Retinal pigment epithelial cell (primary cell): ENCODE measurements around the gene LCN6.

Experiments
- DNase-seq: peaks from one replicate; pipeline ENCODE4 v3.0.0-alpha.2; 2010; ENCODE audit warnings: low read depth
- H3K4me3 ChIP-seq: 2 replicates; pipeline ENCODE4 v1.5.1; 2011; ENCODE audit warnings: mild to moderate bottlenecking, low read length, control low read depth, moderate library complexity
- TF ChIP-seq, protein P1 (sequence below): conservative IDR thresholded peaks from 2 replicates; pipeline ENCODE4 v1.5.1; 2011; ENCODE audit warnings: low read depth, low read length, control low read depth, inconsistent platforms

Gene LCN6

GRCh38 chr9:136695955-136696354 lies 52.4 kb downstream of the LCN6 start:
- DNase-seq, result no peak
- TF ChIP-seq, protein P1, sequence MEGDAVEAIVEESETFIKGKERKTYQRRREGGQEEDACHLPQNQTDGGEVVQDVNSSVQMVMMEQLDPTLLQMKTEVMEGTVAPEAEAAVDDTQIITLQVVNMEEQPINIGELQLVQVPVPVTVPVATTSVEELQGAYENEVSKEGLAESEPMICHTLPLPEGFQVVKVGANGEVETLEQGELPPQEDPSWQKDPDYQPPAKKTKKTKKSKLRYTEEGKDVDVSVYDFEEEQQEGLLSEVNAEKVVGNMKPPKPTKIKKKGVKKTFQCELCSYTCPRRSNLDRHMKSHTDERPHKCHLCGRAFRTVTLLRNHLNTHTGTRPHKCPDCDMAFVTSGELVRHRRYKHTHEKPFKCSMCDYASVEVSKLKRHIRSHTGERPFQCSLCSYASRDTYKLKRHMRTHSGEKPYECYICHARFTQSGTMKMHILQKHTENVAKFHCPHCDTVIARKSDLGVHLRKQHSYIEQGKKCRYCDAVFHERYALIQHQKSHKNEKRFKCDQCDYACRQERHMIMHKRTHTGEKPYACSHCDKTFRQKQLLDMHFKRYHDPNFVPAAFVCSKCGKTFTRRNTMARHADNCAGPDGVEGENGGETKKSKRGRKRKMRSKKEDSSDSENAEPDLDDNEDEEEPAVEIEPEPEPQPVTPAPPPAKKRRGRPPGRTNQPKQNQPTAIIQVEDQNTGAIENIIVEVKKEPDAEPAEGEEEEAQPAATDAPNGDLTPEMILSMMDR, result no peak
- H3K4me3 ChIP-seq, result no peak overlapping the region

DNA sequence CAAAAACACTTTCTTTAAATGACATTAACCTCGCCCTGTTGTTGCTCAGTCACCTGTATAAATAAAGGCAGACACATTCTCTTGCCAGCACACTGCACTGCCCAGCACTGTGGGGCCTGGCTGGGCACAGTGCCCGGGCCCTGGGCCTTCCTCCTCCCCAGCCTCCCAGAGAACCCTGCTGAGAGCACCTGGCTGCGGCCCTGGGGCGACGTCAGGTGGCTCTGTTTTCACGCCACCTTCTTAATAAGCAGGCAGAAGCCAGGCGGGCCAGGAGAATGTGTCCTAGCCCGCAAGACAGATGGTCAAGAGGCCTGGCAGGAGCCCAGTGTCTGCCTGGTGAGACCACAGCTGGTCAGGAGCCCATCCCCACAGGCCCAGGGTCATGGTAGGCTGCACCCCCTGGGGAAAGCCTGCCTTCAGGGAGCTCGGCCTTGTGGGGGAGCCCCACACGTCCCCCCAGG lies 52.9 kb downstream of the LCN6 start:
- DNase-seq, result no peak
- no peak overlapping the region for H3K4me3 ChIP-seq
- TF ChIP-seq, protein P1, result no peak

- TF ChIP-seq, protein P1, result no peak
- DNase-seq, result no peak
- no peak overlapping the region for H3K4me3 ChIP-seq
Measured at GRCh38 chr9:136694872-136695247, 53.5 kb downstream of the LCN6 start.

GRCh38 chr9:136694163-136694871 lies 54.0 kb downstream of the LCN6 start:
- DNase-seq, result no peak
- TF ChIP-seq, protein P1, result peak; percentile 84
- H3K4me3 ChIP-seq, result no peak overlapping the region
